Glutamatergic neuron (in vitro differentiated cells): Measurements from ENCODE around the gene TMEM250. TPM values are rescaled to one million over a fixed set of nuclear protein-coding genes. Genes with fewer than 3 reads are reported as not detected.

ENCODE experiments used
- DNase-seq: peaks from one replicate; pipeline ENCODE4 v3.0.0; 2022
- H3K27ac Mint-ChIP-seq: one replicate; pipeline ENCODE4 v1.8.0; 2020; ENCODE audit warnings: mild to moderate bottlenecking, mixed read lengths, inconsistent platforms; ENCODE audit not compliant: unreplicated experiment
- H3K27me3 Mint-ChIP-seq: one replicate; pipeline ENCODE4 v1.8.0; 2020; ENCODE audit warnings: mild to moderate bottlenecking, moderate library complexity, mixed read lengths, inconsistent platforms; ENCODE audit not compliant: unreplicated experiment
- H3K36me3 Mint-ChIP-seq: one replicate; pipeline ENCODE4 v1.8.0; 2020; ENCODE audit warnings: mild to moderate bottlenecking, mixed read lengths, inconsistent platforms; ENCODE audit not compliant: unreplicated experiment
- H3K4me1 Mint-ChIP-seq: one replicate; pipeline ENCODE4 v1.8.0; 2020; ENCODE audit warnings: mild to moderate bottlenecking, low read depth, mixed read lengths, inconsistent platforms; ENCODE audit not compliant: unreplicated experiment
- H3K4me3 Mint-ChIP-seq: one replicate; pipeline ENCODE4 v1.8.0; 2020; ENCODE audit warnings: mild to moderate bottlenecking, mixed read lengths, inconsistent platforms; ENCODE audit not compliant: unreplicated experiment
- H3K9me3 Mint-ChIP-seq: one replicate; pipeline ENCODE4 v1.8.0; 2020; ENCODE audit warnings: mild to moderate bottlenecking, moderate library complexity, mixed read lengths, inconsistent platforms; ENCODE audit not compliant: unreplicated experiment
- CTCF ChIP-seq: fragments of 200-600 bp; sonication (generic); IDR thresholded peaks from one replicate; pipeline ENCODE4 v1.5.0; 2021; ENCODE audit not compliant: partially characterized antibody, unreplicated experiment
- total RNA-seq: library from RNA; stranded (reverse); fragmentation: NEBNext Ultra II Directional; extraction: Animal tissue kit (Norgen Biotek cat#: 25700); gene quantifications from one replicate; pipeline ENCODE4 v1.2.1, GENCODE V29; 2021; ENCODE audit not compliant: unreplicated experiment

Gene TMEM250
- total RNA-seq, 1 donor from 2014 or later: 16.0 TPM

GRCh38 chr9:136136127-136136925 lies 17.7 kb upstream of the TMEM250 start:
- peaks cover 2% of the 10 kb centered on the region for H3K9me3 Mint-ChIP-seq
- no peak for DNase-seq
- no peak overlapping the region for H3K4me3 Mint-ChIP-seq
- no peaks in the 10 kb centered on the region for H3K27me3 Mint-ChIP-seq
- H3K4me1 Mint-ChIP-seq: peaks cover 3% of the 10 kb centered on the region
- no peak for TF ChIP-seq CTCF
- no peak overlapping the region for H3K27ac Mint-ChIP-seq
- H3K36me3 Mint-ChIP-seq: no peaks in the 10 kb centered on the region

- no peaks in the 10 kb centered on the region for H3K36me3 Mint-ChIP-seq
- H3K27me3 Mint-ChIP-seq: no peaks in the 10 kb centered on the region
- no peak overlapping the region for H3K4me3 Mint-ChIP-seq
- peaks cover 2% of the 10 kb centered on the region for H3K9me3 Mint-ChIP-seq
- no peak overlapping the region for H3K27ac Mint-ChIP-seq
- TF ChIP-seq CTCF: no peak
- no peak for DNase-seq
- H3K4me1 Mint-ChIP-seq: peaks cover 3% of the 10 kb centered on the region
Measured at GRCh38 chr9:136135326-136136126, 16.9 kb upstream of the TMEM250 start.

GRCh38 chr9:136133959-136134484 lies 15.3 kb upstream of the TMEM250 start:
- Mint-ChIP-seq H3K27ac (no peak overlapping the region), H3K36me3 (no peaks in the 10 kb centered on the region), H3K4me3 (peak overlapping the region; percentile 55), H3K9me3 (peaks cover 5% of the 10 kb centered on the region), H3K4me1 (peaks cover 3% of the 10 kb centered on the region), H3K27me3 (peaks cover 7% of the 10 kb centered on the region)
- TF ChIP-seq CTCF: no peak
- no peak for DNase-seq

- no peaks in the 10 kb centered on the region for H3K4me1 Mint-ChIP-seq
- peak; percentile 86 for DNase-seq
- H3K27me3 Mint-ChIP-seq: peaks cover 7% of the 10 kb centered on the region
- peaks cover 5% of the 10 kb centered on the region for H3K9me3 Mint-ChIP-seq
- no peak overlapping the region for H3K27ac Mint-ChIP-seq
- H3K4me3 Mint-ChIP-seq: peak overlapping the region; percentile 55
- peak; percentile 60 for TF ChIP-seq CTCF
- H3K36me3 Mint-ChIP-seq: no peaks in the 10 kb centered on the region
Measured at GRCh38 chr9:136133191-136133958, 14.7 kb upstream of the TMEM250 start.
